ENCODE data around the gene KIDINS220. TPM values are rescaled to one million over a fixed set of nuclear protein-coding genes. Genes with fewer than 3 reads are reported as not detected.
A peak's percentile ranks its signal among the peaks of the same experiment; 100 is the strongest.

The KIDINS220 gene
- total and polyA plus RNA-seq, 2 of the 13 experiments (the other 11 are each of a cell fraction or from before 2014, with no cell fraction given): 25.2 to 32.3 TPM

DNA sequence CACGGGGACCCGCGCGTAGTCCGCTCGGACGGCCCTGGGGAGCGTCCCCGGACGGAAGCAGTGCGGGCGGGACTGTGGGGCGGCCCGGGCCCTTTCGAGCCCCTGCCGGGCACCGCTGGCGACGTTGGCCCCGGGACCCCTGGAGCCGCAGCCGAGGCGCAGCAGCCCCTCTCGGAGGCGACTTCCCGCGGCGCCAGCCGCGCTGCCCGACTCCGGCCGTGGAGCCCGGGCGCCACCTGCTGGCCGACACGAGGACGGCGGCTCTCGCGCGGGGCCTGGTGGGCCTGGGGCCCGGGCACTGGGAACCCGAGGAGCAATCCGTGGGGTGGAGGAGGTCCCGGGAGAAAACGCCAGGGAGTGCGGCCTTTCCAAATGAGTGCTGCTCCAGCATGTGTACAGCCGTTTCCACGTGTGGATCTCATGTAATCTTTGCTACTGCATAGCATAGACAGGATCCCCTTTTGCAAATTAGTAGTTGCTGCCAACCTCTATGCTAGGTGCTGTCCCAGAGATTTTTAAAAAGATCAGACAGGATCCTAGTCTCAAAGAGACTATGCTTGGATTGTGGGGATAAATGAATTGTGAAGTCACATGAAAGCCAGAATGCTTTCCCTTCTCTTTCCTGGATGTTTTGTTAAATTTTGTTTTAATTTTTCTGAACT, 151.6 kb downstream of the KIDINS220 start (continued):
- TF ChIP-seq CHCHD3 (CRISPR knock-in tag; IDR thresholded peaks at IDR 0.05) (0 out of 2 replicates have a peak, but pooled peaks have one; percentile 30), ASH2L (IDR thresholded peaks at IDR 0.05; ENCODE audit: insufficient read length, low read depth, low read length) (peak; percentile 5), ZNF749 (CRISPR knock-in tag; IDR thresholded peaks at IDR 0.05; ENCODE audit: borderline replicate concordance) (peak; percentile 60; the same call in 1 of the 2 replicates), NR2F6 (IDR thresholded peaks at IDR 0.05) (no peak), NR2F6 (CRISPR knock-in tag; IDR thresholded peaks at IDR 0.05) (peak; percentile 36; the same call in 1 of the 2 replicates), STAG1 (CRISPR knock-in tag; IDR thresholded peaks at IDR 0.05) (peak; percentile 99), SMYD3 (CRISPR knock-in tag; IDR thresholded peaks at IDR 0.05) (no peak), POGZ (CRISPR knock-in tag; IDR thresholded peaks at IDR 0.05) (peak; percentile 47; the same call in 1 of the 2 replicates), NPAS2 (CRISPR knock-in tag; IDR thresholded peaks at IDR 0.05; ENCODE audit: borderline replicate concordance) (no peak), ZNF431 (CRISPR knock-in tag; IDR thresholded peaks at IDR 0.05; ENCODE audit: borderline replicate concordance, low read depth) (peak; percentile 79; the same call in 1 of the 2 replicates), ZBTB38 (CRISPR knock-in tag; IDR thresholded peaks at IDR 0.05) (peak; percentile 58; the same call in 1 of the 2 replicates), ZNF761 (CRISPR knock-in tag; conservative IDR thresholded peaks at IDR 0.05) (0 out of 2 replicates have a peak, but pooled peaks have one; percentile 32), MED8 (CRISPR knock-in tag; IDR thresholded peaks at IDR 0.05; ENCODE audit: insufficient replicate concordance) (peak; percentile 61), GATAD2A (CRISPR knock-in tag; IDR thresholded peaks at IDR 0.05) (no peak), PHB2 (IDR thresholded peaks at IDR 0.05; ENCODE audit: partially characterized antibody) (no peak), SMC3 (IDR thresholded peaks at IDR 0.05; ENCODE audit: low read length) (peak; percentile 72; the same call in 1 of the 2 replicates)
- TF ChIP-seq, protein P1, sequence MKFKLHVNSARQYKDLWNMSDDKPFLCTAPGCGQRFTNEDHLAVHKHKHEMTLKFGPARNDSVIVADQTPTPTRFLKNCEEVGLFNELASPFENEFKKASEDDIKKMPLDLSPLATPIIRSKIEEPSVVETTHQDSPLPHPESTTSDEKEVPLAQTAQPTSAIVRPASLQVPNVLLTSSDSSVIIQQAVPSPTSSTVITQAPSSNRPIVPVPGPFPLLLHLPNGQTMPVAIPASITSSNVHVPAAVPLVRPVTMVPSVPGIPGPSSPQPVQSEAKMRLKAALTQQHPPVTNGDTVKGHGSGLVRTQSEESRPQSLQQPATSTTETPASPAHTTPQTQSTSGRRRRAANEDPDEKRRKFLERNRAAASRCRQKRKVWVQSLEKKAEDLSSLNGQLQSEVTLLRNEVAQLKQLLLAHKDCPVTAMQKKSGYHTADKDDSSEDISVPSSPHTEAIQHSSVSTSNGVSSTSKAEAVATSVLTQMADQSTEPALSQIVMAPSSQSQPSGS (CRISPR knock-in tag; IDR thresholded peaks at IDR 0.05): 0 out of 2 replicates have a peak, but pooled peaks have one; percentile 19
- TF ChIP-seq, protein P2, sequence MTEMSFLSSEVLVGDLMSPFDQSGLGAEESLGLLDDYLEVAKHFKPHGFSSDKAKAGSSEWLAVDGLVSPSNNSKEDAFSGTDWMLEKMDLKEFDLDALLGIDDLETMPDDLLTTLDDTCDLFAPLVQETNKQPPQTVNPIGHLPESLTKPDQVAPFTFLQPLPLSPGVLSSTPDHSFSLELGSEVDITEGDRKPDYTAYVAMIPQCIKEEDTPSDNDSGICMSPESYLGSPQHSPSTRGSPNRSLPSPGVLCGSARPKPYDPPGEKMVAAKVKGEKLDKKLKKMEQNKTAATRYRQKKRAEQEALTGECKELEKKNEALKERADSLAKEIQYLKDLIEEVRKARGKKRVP (CRISPR knock-in tag; IDR thresholded peaks at IDR 0.05): peak in 1 of 2 experiments; percentile 47; a peak in 1 of 4 replicates
- TF ChIP-seq, protein P3, sequence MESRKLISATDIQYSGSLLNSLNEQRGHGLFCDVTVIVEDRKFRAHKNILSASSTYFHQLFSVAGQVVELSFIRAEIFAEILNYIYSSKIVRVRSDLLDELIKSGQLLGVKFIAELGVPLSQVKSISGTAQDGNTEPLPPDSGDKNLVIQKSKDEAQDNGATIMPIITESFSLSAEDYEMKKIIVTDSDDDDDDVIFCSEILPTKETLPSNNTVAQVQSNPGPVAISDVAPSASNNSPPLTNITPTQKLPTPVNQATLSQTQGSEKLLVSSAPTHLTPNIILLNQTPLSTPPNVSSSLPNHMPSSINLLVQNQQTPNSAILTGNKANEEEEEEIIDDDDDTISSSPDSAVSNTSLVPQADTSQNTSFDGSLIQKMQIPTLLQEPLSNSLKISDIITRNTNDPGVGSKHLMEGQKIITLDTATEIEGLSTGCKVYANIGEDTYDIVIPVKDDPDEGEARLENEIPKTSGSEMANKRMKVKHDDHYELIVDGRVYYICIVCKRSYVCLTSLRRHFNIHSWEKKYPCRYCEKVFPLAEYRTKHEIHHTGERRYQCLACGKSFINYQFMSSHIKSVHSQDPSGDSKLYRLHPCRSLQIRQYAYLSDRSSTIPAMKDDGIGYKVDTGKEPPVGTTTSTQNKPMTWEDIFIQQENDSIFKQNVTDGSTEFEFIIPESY (CRISPR knock-in tag; IDR thresholded peaks at IDR 0.05): no peak
- TF ChIP-seq, protein P4, sequence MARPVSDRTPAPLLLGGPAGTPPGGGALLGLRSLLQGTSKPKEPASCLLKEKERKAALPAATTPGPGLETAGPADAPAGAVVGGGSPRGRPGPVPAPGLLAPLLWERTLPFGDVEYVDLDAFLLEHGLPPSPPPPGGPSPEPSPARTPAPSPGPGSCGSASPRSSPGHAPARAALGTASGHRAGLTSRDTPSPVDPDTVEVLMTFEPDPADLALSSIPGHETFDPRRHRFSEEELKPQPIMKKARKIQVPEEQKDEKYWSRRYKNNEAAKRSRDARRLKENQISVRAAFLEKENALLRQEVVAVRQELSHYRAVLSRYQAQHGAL (CRISPR knock-in tag; IDR thresholded peaks at IDR 0.05; ENCODE audit: not compliant biosample characterization): peak; percentile 39
- TF ChIP-seq, protein P5, sequence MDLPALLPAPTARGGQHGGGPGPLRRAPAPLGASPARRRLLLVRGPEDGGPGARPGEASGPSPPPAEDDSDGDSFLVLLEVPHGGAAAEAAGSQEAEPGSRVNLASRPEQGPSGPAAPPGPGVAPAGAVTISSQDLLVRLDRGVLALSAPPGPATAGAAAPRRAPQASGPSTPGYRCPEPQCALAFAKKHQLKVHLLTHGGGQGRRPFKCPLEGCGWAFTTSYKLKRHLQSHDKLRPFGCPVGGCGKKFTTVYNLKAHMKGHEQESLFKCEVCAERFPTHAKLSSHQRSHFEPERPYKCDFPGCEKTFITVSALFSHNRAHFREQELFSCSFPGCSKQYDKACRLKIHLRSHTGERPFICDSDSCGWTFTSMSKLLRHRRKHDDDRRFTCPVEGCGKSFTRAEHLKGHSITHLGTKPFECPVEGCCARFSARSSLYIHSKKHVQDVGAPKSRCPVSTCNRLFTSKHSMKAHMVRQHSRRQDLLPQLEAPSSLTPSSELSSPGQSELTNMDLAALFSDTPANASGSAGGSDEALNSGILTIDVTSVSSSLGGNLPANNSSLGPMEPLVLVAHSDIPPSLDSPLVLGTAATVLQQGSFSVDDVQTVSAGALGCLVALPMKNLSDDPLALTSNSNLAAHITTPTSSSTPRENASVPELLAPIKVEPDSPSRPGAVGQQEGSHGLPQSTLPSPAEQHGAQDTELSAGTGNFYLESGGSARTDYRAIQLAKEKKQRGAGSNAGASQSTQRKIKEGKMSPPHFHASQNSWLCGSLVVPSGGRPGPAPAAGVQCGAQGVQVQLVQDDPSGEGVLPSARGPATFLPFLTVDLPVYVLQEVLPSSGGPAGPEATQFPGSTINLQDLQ (CRISPR knock-in tag; IDR thresholded peaks at IDR 0.05): 0 out of 2 replicates have a peak, but pooled peaks have one; percentile 76

Measured in HepG2 (cell line).